COLO829 (cell line): ENCODE measurements around the gene CSTPP1.

ENCODE experiments used
- DNase-seq: peaks from one replicate; pipeline ENCODE4 v3.0.0; 2012; ENCODE audit warnings: low spot score

CSTPP1 gene

GRCh38 chr11:47208628-47209027 lies 272.1 kb downstream of the CSTPP1 start:
- DNase-seq, result no peak
